Lower leg skin (tissue), 3 donors: ENCODE results near the gene SHISAL1.

Experiments
- POLR2A ChIP-seq, 2 donors: fragments of 450-650 bp; IDR thresholded peaks; one replicate each; pipeline ENCODE4 v1.6.1; 2016 to 2017; ENCODE audit warnings: antibody characterized with exemption in 2 of 2, mild to moderate bottlenecking in 1 of 2, moderate library complexity in 1 of 2
- TF ChIP-seq, protein P1 (sequence below), 3 donors: fragments of 450-650 bp; IDR thresholded peaks; one replicate each; pipeline ENCODE4 v1.5.1; 2016; ENCODE audit warnings: antibody characterized with exemption in 3 of 3, mild to moderate bottlenecking in 3 of 3, moderate library complexity in 2 of 3

DNA sequence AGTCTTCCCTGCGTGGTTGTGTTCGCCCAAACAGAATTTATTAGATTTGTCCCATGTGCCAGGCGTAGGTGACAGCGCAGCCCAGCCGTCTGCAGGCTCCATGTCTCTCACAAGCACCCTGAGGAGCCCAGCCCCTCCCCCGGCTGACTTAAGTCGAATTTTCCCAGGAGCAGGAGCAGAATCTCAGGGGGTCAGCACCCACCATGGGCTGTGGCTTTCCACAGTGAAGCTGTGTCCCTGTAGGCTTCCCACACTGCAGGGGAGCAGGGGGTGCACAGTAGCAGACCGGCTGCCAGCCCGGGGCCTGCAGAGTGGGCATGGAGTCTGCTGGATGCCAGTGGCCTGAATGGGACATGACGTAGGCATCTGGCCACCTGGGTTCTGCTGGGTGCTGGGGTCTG lies 116.0 kb downstream of the SHISAL1 start:
- TF ChIP-seq, protein P1, sequence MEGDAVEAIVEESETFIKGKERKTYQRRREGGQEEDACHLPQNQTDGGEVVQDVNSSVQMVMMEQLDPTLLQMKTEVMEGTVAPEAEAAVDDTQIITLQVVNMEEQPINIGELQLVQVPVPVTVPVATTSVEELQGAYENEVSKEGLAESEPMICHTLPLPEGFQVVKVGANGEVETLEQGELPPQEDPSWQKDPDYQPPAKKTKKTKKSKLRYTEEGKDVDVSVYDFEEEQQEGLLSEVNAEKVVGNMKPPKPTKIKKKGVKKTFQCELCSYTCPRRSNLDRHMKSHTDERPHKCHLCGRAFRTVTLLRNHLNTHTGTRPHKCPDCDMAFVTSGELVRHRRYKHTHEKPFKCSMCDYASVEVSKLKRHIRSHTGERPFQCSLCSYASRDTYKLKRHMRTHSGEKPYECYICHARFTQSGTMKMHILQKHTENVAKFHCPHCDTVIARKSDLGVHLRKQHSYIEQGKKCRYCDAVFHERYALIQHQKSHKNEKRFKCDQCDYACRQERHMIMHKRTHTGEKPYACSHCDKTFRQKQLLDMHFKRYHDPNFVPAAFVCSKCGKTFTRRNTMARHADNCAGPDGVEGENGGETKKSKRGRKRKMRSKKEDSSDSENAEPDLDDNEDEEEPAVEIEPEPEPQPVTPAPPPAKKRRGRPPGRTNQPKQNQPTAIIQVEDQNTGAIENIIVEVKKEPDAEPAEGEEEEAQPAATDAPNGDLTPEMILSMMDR (IDR thresholded peaks at IDR 0.05) = no peak
- no peak for TF ChIP-seq POLR2A (IDR thresholded peaks at IDR 0.05)
